GM12878 (cell line): ENCODE measurements around the gene GNAQ. TPM values are rescaled to one million over a fixed set of nuclear protein-coding genes. Genes with fewer than 3 reads are reported as not detected.
A peak's percentile ranks its signal among the peaks of the same experiment; 100 is the strongest.

Source experiments
- ATAC-seq: fragments of 200-7000 bp; cut with Tn5 transposase; 3 replicates; pipeline ENCODE4 v1.9.1; 2020; ENCODE audit warnings: mild to moderate bottlenecking, moderate library complexity
- BruUV-seq: library from RNA; stranded (reverse); fragments of 400-500 nt; replicated peaks from 2 replicates; lab custom pipeline; 2021; lab: Mats Ljungman, UMichigan
- CTCF ChIA-PET: fragments of 300-600 bp; sonication (Branson Sonifier 250); formaldehyde crosslinking; extraction: SDS; loops from one replicate; lab custom pipeline; 2021; ENCODE audit warnings: inconsistent platforms; lab: Yijun Ruan, JAX
- POLR2A ChIA-PET: fragments of 350-600 bp; formaldehyde crosslinking; extraction: SDS; loops from one replicate; lab custom pipeline; 2021; ENCODE audit warnings: inconsistent platforms; lab: Charles Lee
- RAD21 ChIA-PET: fragments of 300-600 bp; sonication (Branson Sonifier 250); formaldehyde crosslinking; loops from one replicate; lab custom pipeline; 2023; ENCODE audit warnings: antibody characterized with exemption; ENCODE audit not compliant: unreplicated experiment; lab: Charles Lee
- SMC1A ChIA-PET: fragments of 300-600 bp; sonication (Branson Sonifier 250); formaldehyde crosslinking; loops from one replicate; lab custom pipeline; 2023; ENCODE audit not compliant: unreplicated experiment, uncharacterized antibody; lab: Charles Lee
- DNase-seq: peaks from one replicate; pipeline ENCODE4 v3.0.0-alpha.2; 2011; ENCODE audit warnings: low read depth, low spot score
- FAIRE-seq: peaks from 3 replicates; lab custom pipeline; 2011; peaks lifted over from hg19 to GRCh38; lab: Jason Lieb, UNC
- H2AFZ ChIP-seq: 2 replicates; pipeline ENCODE4 v1.6.0; 2011; ENCODE audit warnings: low read depth, low read length, control low read depth; ENCODE audit not compliant: control insufficient read depth
- H3K27ac ChIP-seq: 2 replicates; pipeline ENCODE4 v1.5.1; 2011; ENCODE audit warnings: control low read depth; ENCODE audit not compliant: control insufficient read depth, insufficient read depth
- H3K27me3 ChIP-seq, 2 experiments: replicated peaks in 1 of 2; 2 replicates each; pipeline versions ENCODE4 v1.6.0 to v1.6.1; 2011; ENCODE audit warnings: low read length in 1 of 2; ENCODE audit not compliant: control insufficient read depth in 2 of 2, insufficient read depth in 2 of 2
- H3K36me3 ChIP-seq, 2 experiments: 2 replicates each; pipeline ENCODE4 v1.5.1; 2011; ENCODE audit warnings: low read length in 1 of 2; ENCODE audit not compliant: control insufficient read depth in 2 of 2, insufficient read depth in 2 of 2
- H3K4me1 ChIP-seq: 2 replicates; pipeline ENCODE4 v1.6.1; 2011; ENCODE audit warnings: mild to moderate bottlenecking, low read length, moderate library complexity, mixed read lengths; ENCODE audit not compliant: control insufficient read depth, insufficient read depth
- H3K4me2 ChIP-seq: 2 replicates; pipeline ENCODE4 v1.6.0; 2011; ENCODE audit warnings: control low read depth; ENCODE audit not compliant: control insufficient read depth, insufficient read depth
- H3K4me3 ChIP-seq: fragments of 200-600 bp; sonication (generic); 2 replicates; pipeline ENCODE4 v1.5.1; 2016
- H3K79me2 ChIP-seq: 2 replicates; pipeline ENCODE4 v1.6.0; 2011; ENCODE audit warnings: low read length; ENCODE audit not compliant: control insufficient read depth, insufficient read depth
- H3K9ac ChIP-seq: 2 replicates; pipeline ENCODE4 v1.8.0; 2011; ENCODE audit warnings: low read length, control low read depth, mixed read lengths; ENCODE audit not compliant: control insufficient read depth, insufficient read depth
- H3K9me3 ChIP-seq: replicated peaks from 3 replicates; pipeline ENCODE4 v1.5.1; 2011; ENCODE audit warnings: mild to moderate bottlenecking, low read length; ENCODE audit not compliant: control insufficient read depth, insufficient read depth
- H4K20me1 ChIP-seq: 2 replicates; pipeline ENCODE4 v1.6.0; 2011; ENCODE audit not compliant: control insufficient read depth, insufficient read depth
- BHLHE40 ChIP-seq, 2 experiments: fragments of 450-650 bp in 1 of 2; IDR thresholded peaks; 2 replicates each; pipeline ENCODE4 v1.6.1; 2011 to 2017; ENCODE audit warnings: low read depth in 2 of 2, borderline replicate concordance in 1 of 2, improper control_type of control experiment in 1 of 2, low read length in 1 of 2, mild to moderate bottlenecking in 1 of 2
- CBFB ChIP-seq: IDR thresholded peaks from 2 replicates; pipeline ENCODE4 v1.6.1; 2016; ENCODE audit warnings: antibody characterized with exemption, low read depth
- PRDM15 ChIP-seq: fragments of 450-650 bp; formaldehyde crosslinking; IDR thresholded peaks from 2 replicates; pipeline ENCODE4 v1.4.0; 2020; ENCODE audit warnings: mild to moderate bottlenecking, moderate library complexity
- SREBF2 ChIP-seq: IDR thresholded peaks from 2 replicates; pipeline ENCODE4 v1.6.1; 2012; ENCODE audit warnings: mild to moderate bottlenecking, low read length
- TARDBP ChIP-seq: IDR thresholded peaks from 2 replicates; pipeline ENCODE4 v1.6.1; 2016; ENCODE audit warnings: borderline replicate concordance
- USF2 ChIP-seq: IDR thresholded peaks from 2 replicates; pipeline ENCODE4 v1.6.1; 2011; ENCODE audit warnings: low read depth, low read length, improper control_type of control experiment, borderline replicate concordance
- WGBS: methylation state at CpG from one replicate; pipeline ENCODE4 v1.1.6; 2016; ENCODE audit warnings: low lambda C conversion rate; ENCODE audit not compliant: insufficient replicate concordance, insufficient coverage; ENCODE audit errors: missing lambda C conversion rate; 5-methylcytosine and 5-hydroxymethylcytosine counted together
- in situ Hi-C: fragments of 300-500 bp; cut with MboI; formaldehyde crosslinking; loops from 9 replicates; pipeline ENCODE4 v1.14.3; 2018; ENCODE audit warnings: mixed read lengths
- intact Hi-C: fragments of 100-400 bp; cut with micrococcal nuclease; formaldehyde crosslinking; loops from one replicate; pipeline ENCODE4 v1.14.2; 2022; ENCODE audit not compliant: unreplicated experiment
- polyA plus RNA-seq, 11 experiments: library from polyadenylated mRNA; depleted of rRNA in 4 of 11; unstranded in 6 of 11; stranded (reverse) in 5 of 11; fragments of >200 nt; fragmentation: Nextera tagmentation in 4 of 11; fragmentation: Illumina TruSeq in 1 of 11; extraction: Ambion mirVana in 4 of 11; extraction: Trizol in 1 of 11; gene quantifications; 1 replicate in 1 of 11; 2 replicates in 10 of 11; pipeline versions ENCODE4 v1.2.1 to v1.2.3, GENCODE V29; 2011 to 2016; ENCODE audit warnings: inconsistent platforms in 2 of 11, missing spikeins in 2 of 11, low read depth in 1 of 11
- total RNA-seq, 4 experiments: library from RNA; depleted of rRNA in 3 of 4; stranded (reverse); fragments of >200 nt in 3 of 4; fragmentation: Illumina TruSeq in 1 of 4; extraction: Trizol in 1 of 4; gene quantifications; 2 replicates each; pipeline versions ENCODE4 v1.2.1 to v1.2.3, GENCODE V29; 2013 to 2021
- TF ChIP-seq, protein P1 (sequence below): IDR thresholded peaks from 2 replicates; pipeline ENCODE4 v1.6.1; 2012; ENCODE audit warnings: low read length, inconsistent platforms

The GNAQ gene
- total and polyA plus RNA-seq, 10 of the 15 experiments (the other 5 are each of a cell fraction or from before 2014, with no cell fraction given), result 0.15 to 47.2 (median 0.49) TPM

GRCh38 chr9:77991191-77991590 is 40.4 kb downstream of the GNAQ start:
- H3K4me2 ChIP-seq, result no peak overlapping the region
- 27% methylated on average over 5 of the region's 5 CpGs for WGBS
- no peak overlapping the region for H3K4me3 ChIP-seq
- TF ChIP-seq BHLHE40 (IDR thresholded peaks at IDR 0.05; ENCODE audit: borderline replicate concordance in 1 of 2, low read depth in 2 of 2, low read length in 1 of 2) (peak; percentile 35 to 66; a peak in 2 of 4 replicates), CBFB (no peak)
- no peaks in the 10 kb centered on the region for H3K9me3 ChIP-seq
- ChIA-PET SMC1A (interaction anchor here (1.1 kb wide), 1 partner anchor 13 kb away, joined by 3 read pairs; no protein-coding TSS in a partner anchor), CTCF (interaction anchor here (1.3 kb wide), 1 partner anchor 13 kb away, joined by 8 read pairs; no protein-coding TSS in a partner anchor), POLR2A (no interaction called here), RAD21 (no interaction called here)
- in situ Hi-C loops, result no loop called here
- FAIRE-seq (no peak), DNase-seq (no peak), ATAC-seq (no peak; the same call in 2 of the 3 replicates)
- H3K27me3 ChIP-seq, result no peaks in the 10 kb centered on the region; a peak in 1 of 4 replicates
- no TSS peak for BruUV-seq
- H3K4me1 ChIP-seq, result no peaks in the 10 kb centered on the region
- H3K9ac ChIP-seq, result no peak overlapping the region
- H3K36me3 ChIP-seq, result no peaks in the 10 kb centered on the region
- H2AFZ ChIP-seq, result no peak overlapping the region
- intact Hi-C loops, result no loop called here
- H3K79me2 ChIP-seq, result no peaks in the 10 kb centered on the region
- H3K27ac ChIP-seq, result no peak overlapping the region
- H4K20me1 ChIP-seq, result no peaks in the 10 kb centered on the region

DNA sequence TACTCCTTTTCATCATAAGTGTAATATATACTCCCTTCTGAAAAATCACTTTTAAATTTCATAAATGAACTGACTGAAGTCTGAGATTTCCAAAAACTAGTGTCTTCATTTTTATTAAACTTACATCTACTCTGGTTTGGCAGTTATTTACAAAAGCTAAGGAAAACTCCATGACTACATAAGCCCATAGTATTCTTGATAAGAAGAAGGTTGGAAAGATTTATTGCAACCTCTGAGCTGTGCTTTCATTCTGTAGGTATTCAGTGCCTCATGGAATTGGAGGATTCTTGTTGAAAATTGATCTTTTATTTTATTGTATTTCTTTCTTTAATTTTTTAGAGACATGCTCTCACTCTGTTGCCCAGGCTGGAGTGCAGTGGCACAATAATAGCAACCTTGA is 41.7 kb downstream of the GNAQ start:
- BruUV-seq, result no TSS peak
- TF ChIP-seq PRDM15 (CRISPR knock-in tag) (no peak), USF2 (no peak), TARDBP (no peak), SREBF2 (no peak)
- TF ChIP-seq, protein P1, sequence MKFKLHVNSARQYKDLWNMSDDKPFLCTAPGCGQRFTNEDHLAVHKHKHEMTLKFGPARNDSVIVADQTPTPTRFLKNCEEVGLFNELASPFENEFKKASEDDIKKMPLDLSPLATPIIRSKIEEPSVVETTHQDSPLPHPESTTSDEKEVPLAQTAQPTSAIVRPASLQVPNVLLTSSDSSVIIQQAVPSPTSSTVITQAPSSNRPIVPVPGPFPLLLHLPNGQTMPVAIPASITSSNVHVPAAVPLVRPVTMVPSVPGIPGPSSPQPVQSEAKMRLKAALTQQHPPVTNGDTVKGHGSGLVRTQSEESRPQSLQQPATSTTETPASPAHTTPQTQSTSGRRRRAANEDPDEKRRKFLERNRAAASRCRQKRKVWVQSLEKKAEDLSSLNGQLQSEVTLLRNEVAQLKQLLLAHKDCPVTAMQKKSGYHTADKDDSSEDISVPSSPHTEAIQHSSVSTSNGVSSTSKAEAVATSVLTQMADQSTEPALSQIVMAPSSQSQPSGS, result no peak

More for the DNA sequence above, 41.7 kb downstream of the GNAQ start:
- ATAC-seq, result no peak
- Histone ChIP-seq H4K20me1 (no peaks in the 10 kb centered on the region), H3K4me3 (no peak overlapping the region), H3K27me3 (no peaks in the 10 kb centered on the region; a peak in 1 of 4 replicates), H2AFZ (no peak overlapping the region), H3K4me2 (no peak overlapping the region), H3K36me3 (no peaks in the 10 kb centered on the region), H3K27ac (no peak overlapping the region), H3K9me3 (no peaks in the 10 kb centered on the region), H3K9ac (no peak overlapping the region), H3K79me2 (no peaks in the 10 kb centered on the region), H3K4me1 (no peaks in the 10 kb centered on the region)
- CTCF ChIA-PET, result interaction anchor here (0.8 to 1.6 kb wide), 3 partner anchors 11 to 14 kb away, joined by 3 to 7 read pairs (median 4); no protein-coding TSS in a partner anchor
- no peak for DNase-seq
- RAD21 ChIA-PET, result interaction anchor here (1.0 to 1.9 kb wide), 3 partner anchors 9 to 16 kb away, joined by 3 to 7 read pairs (median 5); no protein-coding TSS in a partner anchor
- intact Hi-C loops, result loop anchor here (10.0 kb wide), 1 partner anchor 65 kb away; no protein-coding TSS in a partner anchor
- no peak for FAIRE-seq
- SMC1A ChIA-PET, result interaction anchor here (0.7 to 2.8 kb wide), 10 partner anchors 10 to 172 kb away, joined by 3 to 12 read pairs (median 4); partner anchors contain the start of gene GNAQ
- in situ Hi-C loops, result no loop called here
- POLR2A ChIA-PET, result interaction anchor here (0.8 to 1.4 kb wide), 5 partner anchors 11 to 247 kb away, joined by 3 to 4 read pairs (median 3); no protein-coding TSS in a partner anchor
